NCI-H187 (cell line): Measurements from ENCODE around the gene WEE2.
"Not testable (repeated sequence)": the region's sequence is repeated elsewhere in the genome, so short reads cannot be mapped to it uniquely, and the experiment has no call there.

Source experiments
- DNase-seq, 2 experiments: peaks; one replicate each; lab custom pipeline; 2025; lab: John Stamatoyannopoulos, UW

The WEE2 gene

DNA sequence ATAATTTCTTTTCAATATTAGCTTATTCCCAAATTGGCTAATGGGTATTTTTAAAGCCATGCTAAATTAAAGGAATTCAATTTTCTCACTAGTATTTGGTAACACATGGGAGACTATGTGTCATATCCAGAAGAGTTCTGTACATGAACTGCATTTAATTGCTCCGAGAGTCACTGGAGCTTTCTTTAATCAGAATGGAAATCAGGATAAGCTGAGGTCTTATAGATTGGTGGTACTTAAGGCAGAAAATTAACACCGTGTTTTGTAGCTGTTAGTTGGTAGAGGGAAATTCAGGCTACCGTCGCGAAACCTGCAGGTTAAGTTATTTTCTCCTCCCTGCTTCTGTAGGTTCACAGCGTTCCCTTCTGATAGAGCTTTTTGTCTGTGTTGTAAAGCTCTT is at the start of gene WEE2:
TSS of gene WEE2 (plus strand) at position 3 of the 400 bp plus-strand sequence. CDS start 406 bp downstream, outside the sequence.
- no peak for DNase-seq

GRCh38 chr7:141659501-141659900 is 48.7 kb upstream of the WEE2 start:
- DNase-seq: no peak

DNA sequence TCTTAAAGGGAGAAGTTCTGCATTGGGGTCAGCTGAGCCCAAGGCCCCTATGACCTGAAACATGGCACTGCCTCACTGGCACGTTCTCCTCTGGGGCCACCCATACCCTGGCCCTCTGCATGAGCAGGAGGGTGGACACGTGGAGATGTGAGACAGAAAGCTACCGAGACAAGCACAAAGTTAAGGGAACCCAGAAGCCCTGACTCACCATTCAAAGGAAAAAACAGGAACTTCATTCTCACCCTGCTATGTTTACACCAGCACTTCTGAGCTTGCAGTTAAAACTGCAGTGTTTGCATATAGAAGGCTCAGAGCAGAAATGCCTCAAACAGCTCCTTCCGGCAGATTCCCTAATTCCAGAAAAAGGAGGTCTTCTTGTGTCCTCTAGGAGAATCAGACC is 47.9 kb upstream of the WEE2 start:
- no peak for DNase-seq

GRCh38 chr7:141663081-141663849 is 44.9 kb upstream of the WEE2 start:
- no peak for DNase-seq

GRCh38 chr7:141664450-141664849 is 43.7 kb upstream of the WEE2 start:
- DNase-seq: no peak

GRCh38 chr7:141665208-141666035 is 42.7 kb upstream of the WEE2 start:
- DNase-seq: no peak

- no peak for DNase-seq
Observed at GRCh38 chr7:141666071-141666470, 42.1 kb upstream of the WEE2 start.

DNA sequence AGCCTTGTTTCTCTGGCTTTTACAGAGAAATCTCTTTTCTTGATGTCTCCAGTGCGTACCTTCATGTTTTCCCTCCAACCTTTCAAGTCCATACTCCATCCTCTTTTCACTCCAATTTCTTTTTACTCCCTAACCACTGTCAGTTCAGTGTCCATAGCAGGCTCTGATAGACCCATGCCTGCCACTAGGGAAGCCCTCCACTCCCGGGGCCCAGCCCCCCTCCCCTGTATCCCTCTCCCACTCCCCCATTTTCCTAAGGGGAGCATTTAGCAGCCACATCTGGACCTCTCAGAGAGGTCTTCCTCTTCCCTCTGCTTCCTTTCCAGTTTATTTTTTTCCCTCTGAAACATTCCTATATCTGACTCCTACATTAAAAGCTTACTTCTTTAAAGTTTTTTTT is 39.3 kb upstream of the WEE2 start:
- DNase-seq: no peak

DNA sequence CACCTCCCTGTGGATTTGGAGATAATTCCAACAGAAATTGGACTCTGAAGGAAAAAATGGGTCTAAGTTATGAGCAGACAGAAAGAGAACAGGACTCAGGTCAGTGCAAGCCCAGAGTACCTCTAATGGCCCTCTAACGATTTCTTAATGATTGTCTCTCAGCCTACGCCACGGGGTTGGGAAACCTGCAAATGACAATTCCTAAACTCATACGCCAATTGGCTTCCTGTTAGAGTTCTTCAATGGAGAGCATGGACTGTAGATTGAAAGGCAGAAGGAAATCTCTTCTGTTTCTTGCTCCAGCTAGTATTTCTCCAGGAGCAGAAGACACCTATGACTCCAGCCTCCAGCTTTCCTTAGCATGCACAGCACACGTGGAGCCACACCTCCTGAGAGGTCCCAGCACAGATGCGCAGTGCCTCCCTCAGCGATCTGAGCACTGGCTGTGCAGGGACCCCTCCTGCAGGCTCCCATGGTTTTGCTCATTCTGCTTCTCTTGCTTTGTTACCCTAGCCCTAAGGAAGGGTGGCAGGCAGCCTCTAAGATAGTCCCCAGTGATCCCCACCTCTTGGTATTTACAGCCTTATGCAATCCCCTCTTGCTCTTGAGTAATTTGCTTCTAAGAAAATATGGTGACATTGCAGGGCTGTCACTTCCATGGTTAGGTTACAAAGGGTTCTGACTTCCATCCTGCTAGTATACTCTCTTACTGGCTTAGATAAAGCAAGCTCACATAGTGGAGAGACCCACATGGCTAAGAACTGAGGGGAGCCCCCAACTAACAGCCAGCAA is 36.3 kb upstream of the WEE2 start:
- DNase-seq: no peak

DNA sequence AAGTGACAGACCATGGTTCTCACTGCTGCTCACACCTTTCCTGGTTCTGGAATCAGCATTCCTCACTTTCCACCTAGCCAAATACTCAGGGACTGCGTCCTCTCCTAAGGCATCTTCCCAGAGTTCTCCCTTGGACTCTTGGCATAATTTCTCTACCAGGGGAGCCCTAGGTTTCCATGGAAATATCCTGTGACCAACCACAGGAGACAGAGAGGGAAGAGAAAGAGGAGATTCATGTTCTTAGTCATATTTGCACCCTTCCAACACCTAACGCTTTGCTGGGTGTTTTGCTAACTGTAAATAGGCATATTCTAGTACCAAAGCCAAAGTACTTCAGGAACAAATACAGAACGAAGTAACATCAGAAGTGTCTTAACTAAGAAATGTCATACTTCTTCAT is 34.8 kb upstream of the WEE2 start:
- no peak for DNase-seq

DNA sequence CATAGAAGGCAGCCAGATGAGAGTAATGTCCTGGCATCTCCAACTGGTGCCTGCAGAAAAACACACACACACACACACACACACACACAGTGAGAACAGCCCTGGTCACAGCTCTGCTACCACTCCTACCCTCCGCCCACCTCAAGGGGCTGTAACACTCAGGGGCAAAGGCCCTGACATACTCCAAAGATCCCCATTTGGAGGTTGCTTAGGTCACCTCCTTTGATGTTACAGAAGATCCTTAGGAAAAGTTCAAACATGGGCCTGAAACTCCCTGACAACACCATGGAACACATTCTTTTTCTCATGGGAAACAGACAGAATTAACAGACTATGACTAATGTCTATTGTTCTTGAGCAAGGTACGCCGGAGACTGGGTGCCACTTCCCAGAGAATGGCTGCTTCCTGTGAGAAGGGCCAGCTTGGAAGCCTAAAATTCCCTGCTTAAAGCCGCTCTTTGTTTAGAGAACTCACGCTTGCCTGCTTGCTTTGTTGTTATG is 33.9 kb upstream of the WEE2 start:
- no peak for DNase-seq

- DNase-seq: no peak
Observed at GRCh38 chr7:141674702-141675101, 33.5 kb upstream of the WEE2 start.

GRCh38 chr7:141675436-141676215 is 32.5 kb upstream of the WEE2 start:
- no peak for DNase-seq

- DNase-seq: no peak
Observed at GRCh38 chr7:141676618-141677017, 31.5 kb upstream of the WEE2 start.

- no peak for DNase-seq
Observed at GRCh38 chr7:141679014-141679413, 29.1 kb upstream of the WEE2 start.

- no peak for DNase-seq
Observed at GRCh38 chr7:141685285-141686023, 22.7 kb upstream of the WEE2 start.

- no peak for DNase-seq
Observed at GRCh38 chr7:141686074-141686473, 22.1 kb upstream of the WEE2 start.

- no peak for DNase-seq
Observed at GRCh38 chr7:141686670-141687069, 21.5 kb upstream of the WEE2 start.

- no peak for DNase-seq
Observed at GRCh38 chr7:141688043-141688442, 20.1 kb upstream of the WEE2 start.

DNA sequence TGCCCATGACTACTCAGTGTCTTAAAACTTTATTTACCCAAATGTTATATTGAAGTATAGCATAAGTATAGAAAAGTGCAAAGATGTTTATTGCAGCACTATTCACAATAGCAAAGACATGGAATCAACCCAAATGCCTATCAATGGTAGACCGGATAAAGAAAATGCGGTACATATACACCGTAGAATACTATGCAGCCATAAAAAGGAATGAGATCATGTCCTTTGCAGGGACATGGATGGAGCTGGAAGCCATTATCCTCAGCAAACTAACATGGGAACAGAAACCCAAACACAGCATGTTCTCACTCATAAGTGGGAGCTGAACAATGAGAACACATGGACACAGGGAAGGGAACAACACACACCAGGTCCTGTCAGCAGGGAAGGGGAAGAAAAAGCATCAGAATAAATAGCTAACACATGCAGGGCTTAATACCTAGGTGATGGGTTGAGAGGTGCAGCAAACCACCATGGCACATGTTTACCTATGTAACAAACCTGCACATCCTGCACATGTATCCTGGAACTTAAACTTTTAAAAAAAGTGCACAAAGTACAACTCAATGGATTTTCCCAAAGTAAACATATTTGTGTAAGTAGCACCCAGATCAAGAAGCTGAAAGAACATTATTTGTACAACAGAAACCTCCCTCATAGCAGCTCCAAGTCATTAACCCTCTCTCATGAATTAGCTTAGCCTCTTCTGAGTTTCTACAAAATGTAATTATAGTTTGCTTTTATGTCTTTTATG is 18.9 kb upstream of the WEE2 start:
- not testable (repeated sequence) for DNase-seq
